Fibroblast of the aortic adventitia (primary cell): ENCODE results near the gene COLEC12. TPM values are rescaled to one million over a fixed set of nuclear protein-coding genes. Genes with fewer than 3 reads are reported as not detected.

Experiments
- DNase-seq: peaks from one replicate; pipeline ENCODE4 v3.0.0-alpha.2; 2010; ENCODE audit warnings: low read depth
- H3K4me3 ChIP-seq: 2 replicates; pipeline ENCODE4 v1.5.1; 2011; ENCODE audit warnings: low read depth, mild to moderate bottlenecking, control low read depth, low read length, moderate library complexity
- total RNA-seq: library from RNA; depleted of rRNA; stranded (reverse); fragments of >200 nt; gene quantifications from 2 replicates; pipeline ENCODE4 v1.2.3, GENCODE V29; 2012; ENCODE audit warnings: low replicate concordance
- TF ChIP-seq, protein P1 (sequence below): IDR thresholded peaks from 2 replicates; pipeline ENCODE4 v1.5.1; 2011; ENCODE audit warnings: mild to moderate bottlenecking, low read length, control low read depth, inconsistent platforms; ENCODE audit not compliant: insufficient read depth

Gene COLEC12
- total RNA-seq, 1 donor = 109 TPM

- H3K4me3 ChIP-seq = no peak overlapping the region
- TF ChIP-seq, protein P1, sequence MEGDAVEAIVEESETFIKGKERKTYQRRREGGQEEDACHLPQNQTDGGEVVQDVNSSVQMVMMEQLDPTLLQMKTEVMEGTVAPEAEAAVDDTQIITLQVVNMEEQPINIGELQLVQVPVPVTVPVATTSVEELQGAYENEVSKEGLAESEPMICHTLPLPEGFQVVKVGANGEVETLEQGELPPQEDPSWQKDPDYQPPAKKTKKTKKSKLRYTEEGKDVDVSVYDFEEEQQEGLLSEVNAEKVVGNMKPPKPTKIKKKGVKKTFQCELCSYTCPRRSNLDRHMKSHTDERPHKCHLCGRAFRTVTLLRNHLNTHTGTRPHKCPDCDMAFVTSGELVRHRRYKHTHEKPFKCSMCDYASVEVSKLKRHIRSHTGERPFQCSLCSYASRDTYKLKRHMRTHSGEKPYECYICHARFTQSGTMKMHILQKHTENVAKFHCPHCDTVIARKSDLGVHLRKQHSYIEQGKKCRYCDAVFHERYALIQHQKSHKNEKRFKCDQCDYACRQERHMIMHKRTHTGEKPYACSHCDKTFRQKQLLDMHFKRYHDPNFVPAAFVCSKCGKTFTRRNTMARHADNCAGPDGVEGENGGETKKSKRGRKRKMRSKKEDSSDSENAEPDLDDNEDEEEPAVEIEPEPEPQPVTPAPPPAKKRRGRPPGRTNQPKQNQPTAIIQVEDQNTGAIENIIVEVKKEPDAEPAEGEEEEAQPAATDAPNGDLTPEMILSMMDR = no peak
- DNase-seq = no peak
These were observed 113.5 kb downstream of the COLEC12 start for GRCh38 chr18:386994-387393.

DNA sequence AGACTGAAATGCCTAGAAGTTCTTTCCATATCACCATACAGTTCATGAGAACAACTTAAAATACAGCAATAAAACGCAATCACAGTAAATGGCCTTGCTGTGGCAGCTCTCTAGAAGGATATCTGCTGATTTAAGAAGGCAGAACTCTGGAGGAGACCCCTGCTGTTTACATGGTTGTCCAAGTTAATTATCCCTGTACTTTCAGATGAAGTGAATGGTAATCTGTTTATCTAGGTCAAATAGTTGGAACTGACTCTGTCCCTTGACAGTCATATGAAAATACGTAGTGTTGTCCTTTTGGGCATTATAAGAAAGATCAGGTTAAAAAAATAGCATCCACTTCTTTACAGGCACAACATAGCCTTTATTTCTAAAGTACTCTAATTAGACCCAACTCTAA, 115.6 kb downstream of the COLEC12 start:
- DNase-seq = no peak
- TF ChIP-seq, protein P1 = no peak
- H3K4me3 ChIP-seq = no peak overlapping the region

GRCh38 chr18:383135-383534, 117.4 kb downstream of the COLEC12 start:
- DNase-seq = no peak
- TF ChIP-seq, protein P1 = no peak
- H3K4me3 ChIP-seq = no peak overlapping the region

DNA sequence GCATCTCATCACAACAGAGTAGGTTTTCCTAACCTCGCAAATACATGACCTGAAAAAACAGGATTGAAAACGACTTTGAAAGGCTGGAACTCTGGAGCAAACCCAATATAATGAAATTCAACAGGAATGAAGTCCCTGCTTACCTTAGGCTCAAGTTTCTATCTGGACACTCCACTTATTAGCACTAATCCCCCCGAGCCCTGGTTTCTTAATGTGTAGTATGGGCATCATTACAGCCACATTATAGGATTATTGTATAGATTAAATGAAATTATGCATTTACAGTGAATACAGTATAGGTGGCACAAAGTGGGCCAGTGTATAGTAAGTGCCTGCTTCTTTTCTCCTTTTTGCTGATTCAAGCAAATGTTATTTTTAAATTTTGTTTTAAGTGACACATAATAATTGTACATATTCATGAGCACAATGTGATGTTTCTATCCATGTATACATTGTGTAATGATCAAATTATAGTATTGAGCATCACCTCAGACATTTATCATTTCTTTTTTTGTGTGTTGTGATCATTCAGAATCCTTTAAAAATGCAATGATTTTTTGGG, 118.0 kb downstream of the COLEC12 start:
- no peak overlapping the region for H3K4me3 ChIP-seq
- TF ChIP-seq, protein P1 = no peak
- no peak for DNase-seq

- no peak overlapping the region for H3K4me3 ChIP-seq
- no peak for DNase-seq
- TF ChIP-seq, protein P1 = no peak
These were observed 120.7 kb downstream of the COLEC12 start for GRCh38 chr18:379681-380330.

DNA sequence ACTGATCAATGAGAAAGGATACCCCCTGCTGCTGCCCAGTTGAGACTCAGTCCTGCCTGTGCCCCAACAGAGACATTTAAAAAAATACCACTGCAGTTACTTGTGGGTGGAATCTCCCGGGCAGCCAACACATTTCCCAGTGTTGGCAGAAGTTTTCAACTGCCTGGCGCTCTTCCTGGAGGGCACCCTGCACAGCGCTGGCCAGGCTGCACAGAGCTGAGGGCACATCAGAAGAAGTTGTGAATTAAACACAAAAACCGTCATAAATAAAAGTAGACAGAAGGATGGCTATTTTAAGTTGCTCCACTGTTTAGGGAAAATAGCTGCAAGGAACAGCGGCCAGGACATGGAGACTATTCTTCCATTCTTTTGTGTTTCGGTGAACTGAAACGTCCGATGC, 122.4 kb downstream of the COLEC12 start:
- no peak for DNase-seq
- H3K4me3 ChIP-seq = no peak overlapping the region
- TF ChIP-seq, protein P1 = no peak

DNA sequence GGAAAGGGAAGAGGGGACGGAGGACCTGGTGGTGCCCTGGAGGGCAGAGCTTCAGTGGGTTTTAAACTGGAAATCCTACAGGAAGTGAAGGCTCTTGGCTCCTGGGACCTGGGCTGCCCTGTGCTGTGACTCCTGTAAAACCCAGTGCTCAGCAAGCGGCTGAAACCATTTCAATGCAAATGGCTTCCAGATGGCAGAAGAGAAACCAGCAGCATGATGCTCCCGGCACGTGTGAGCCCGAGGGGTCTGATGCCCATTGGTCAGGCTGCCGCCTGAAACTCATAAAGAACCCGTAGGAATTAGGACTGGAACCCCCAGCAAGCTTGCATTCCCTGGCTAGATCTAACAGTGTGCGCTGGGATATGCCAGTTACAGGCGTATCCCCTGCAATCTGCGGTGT, 123.4 kb downstream of the COLEC12 start:
- DNase-seq = no peak
- H3K4me3 ChIP-seq = no peak overlapping the region
- TF ChIP-seq, protein P1 = no peak
